Urothelium cell line (cell line): ENCODE measurements around the gene ITIH3.

ENCODE experiments used
- DNase-seq: peaks from one replicate; pipeline ENCODE4 v3.0.0; 2011; ENCODE audit warnings: low spot score, mixed read lengths
- FAIRE-seq: peaks from 2 replicates; lab custom pipeline; 2011; peaks lifted over from hg19 to GRCh38; lab: Jason Lieb, UNC

The ITIH3 gene

GRCh38 chr3:52792413-52792812 is 2.2 kb upstream of the ITIH3 start:
- DNase-seq (no peak), FAIRE-seq (no peak)

GRCh38 chr3:52792961-52793695 is 1.5 kb upstream of the ITIH3 start:
- FAIRE-seq = no peak
- no peak for DNase-seq

- FAIRE-seq (no peak), DNase-seq (no peak)
Measured at GRCh38 chr3:52793702-52794611, 639 bp upstream of the ITIH3 start.

- FAIRE-seq = no peak
Measured at GRCh38 chr3:52795298-52795900, 803 bp downstream of the ITIH3 start.

GRCh38 chr3:52796411-52796810 is 1.8 kb downstream of the ITIH3 start:
- DNase-seq = no peak
- no peak for FAIRE-seq

More at GRCh38 chr3:52795298-52795900, 803 bp downstream of the ITIH3 start:
- DNase-seq = no peak

- no peak for FAIRE-seq
Measured at GRCh38 chr3:52798376-52798977, 3.9 kb downstream of the ITIH3 start.

GRCh38 chr3:52798978-52799476 is 4.4 kb downstream of the ITIH3 start:
- FAIRE-seq (no peak), DNase-seq (peak; percentile 64)

More at GRCh38 chr3:52798376-52798977, 3.9 kb downstream of the ITIH3 start:
- peak; percentile 34 for DNase-seq

- no peak for DNase-seq
- no peak for FAIRE-seq
Measured at GRCh38 chr3:52800079-52800478, 5.5 kb downstream of the ITIH3 start.

- DNase-seq (no peak), FAIRE-seq (no peak)
Measured at GRCh38 chr3:52801839-52802238, 7.2 kb downstream of the ITIH3 start.

GRCh38 chr3:52805270-52806039 is 10.9 kb downstream of the ITIH3 start:
- FAIRE-seq = no peak
- DNase-seq = no peak

GRCh38 chr3:52809149-52809548 is 14.6 kb downstream of the ITIH3 start:
- no peak for DNase-seq
- peak; percentile 52 for FAIRE-seq

- FAIRE-seq (no peak), DNase-seq (no peak)
Measured at GRCh38 chr3:52809662-52810377, 15.2 kb downstream of the ITIH3 start.

GRCh38 chr3:52810923-52811322 is 16.3 kb downstream of the ITIH3 start:
- no peak for FAIRE-seq
- DNase-seq = no peak

GRCh38 chr3:52811452-52812011 is 16.9 kb downstream of the ITIH3 start:
- FAIRE-seq = no peak
- no peak for DNase-seq

- DNase-seq = no peak
- no peak for FAIRE-seq
Measured at GRCh38 chr3:52813810-52814209, 19.2 kb downstream of the ITIH3 start.

GRCh38 chr3:52816199-52816598 is 21.6 kb downstream of the ITIH3 start:
- no peak for DNase-seq
- no peak for FAIRE-seq

- FAIRE-seq = no peak
- DNase-seq = no peak
Measured at GRCh38 chr3:52816654-52817053, 22.1 kb downstream of the ITIH3 start.

GRCh38 chr3:52817221-52817620 is 22.6 kb downstream of the ITIH3 start:
- no peak for DNase-seq
- FAIRE-seq = no peak

- DNase-seq (no peak), FAIRE-seq (no peak)
Measured at GRCh38 chr3:52817860-52818259, 23.3 kb downstream of the ITIH3 start.
